Stimulated activated CD8-positive, alpha-beta memory T cell treated with anti-CD3 and anti-CD28 coated beads, Interleukin-7, amount 100 ng/mL, for 1 hour (primary cell): Measurements from ENCODE around the gene ZFP36.

Source experiments
- DNase-seq, 2 donors: peaks; one replicate each; pipeline ENCODE4 v3.0.0-alpha.2; 2020; ENCODE audit warnings: low read depth in 2 of 2

Gene ZFP36

DNA sequence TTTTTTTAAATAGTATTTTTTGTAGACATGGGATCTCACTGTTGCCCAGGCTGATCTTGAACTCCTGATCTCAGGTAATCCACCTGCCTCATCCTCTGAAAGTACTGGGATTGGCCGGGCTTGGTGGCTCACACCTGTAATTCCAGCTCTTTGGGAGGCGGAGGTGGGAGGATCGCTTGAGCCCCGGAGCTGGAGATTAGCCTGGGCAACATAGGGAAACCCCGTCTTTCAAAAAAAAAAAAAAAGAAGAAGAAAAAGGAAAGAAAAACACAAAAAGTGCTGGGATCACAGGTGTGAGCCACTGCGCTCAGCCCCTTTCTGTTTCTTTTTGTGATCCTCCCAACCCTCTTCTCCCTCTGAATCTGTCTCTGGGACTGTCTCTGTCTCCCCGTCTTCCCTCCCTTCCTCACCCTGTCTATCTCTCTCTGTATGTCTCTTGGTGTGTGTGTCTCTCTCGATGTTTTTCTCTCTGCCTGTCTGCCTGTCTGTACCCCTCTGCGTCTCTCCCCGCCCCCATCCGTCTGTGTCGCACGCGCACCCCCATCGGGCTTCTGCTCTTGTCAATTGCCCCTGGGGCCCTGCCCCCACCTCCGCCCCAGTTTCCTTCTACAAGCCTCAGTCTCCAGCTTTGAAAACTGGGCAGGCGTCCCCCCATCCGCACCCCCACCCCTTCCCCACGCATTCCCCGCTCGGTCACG lies 540 bp upstream of the ZFP36 start:
- DNase-seq, result peak; percentile 76 to 79

DNA sequence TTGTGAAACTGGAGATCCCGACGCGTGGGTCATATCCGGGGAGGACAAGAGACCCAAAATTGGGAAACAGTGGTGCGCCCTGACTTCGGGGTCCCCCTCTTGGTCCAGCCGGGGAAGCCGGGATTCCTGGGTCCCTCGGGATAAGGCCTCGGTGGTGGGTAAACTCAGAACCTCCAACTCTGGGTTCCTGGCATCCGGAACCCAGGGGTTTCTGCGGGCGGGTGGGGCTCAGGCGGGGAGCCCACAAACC lies 688 bp downstream of the ZFP36 start:
- no peak for DNase-seq

DNA sequence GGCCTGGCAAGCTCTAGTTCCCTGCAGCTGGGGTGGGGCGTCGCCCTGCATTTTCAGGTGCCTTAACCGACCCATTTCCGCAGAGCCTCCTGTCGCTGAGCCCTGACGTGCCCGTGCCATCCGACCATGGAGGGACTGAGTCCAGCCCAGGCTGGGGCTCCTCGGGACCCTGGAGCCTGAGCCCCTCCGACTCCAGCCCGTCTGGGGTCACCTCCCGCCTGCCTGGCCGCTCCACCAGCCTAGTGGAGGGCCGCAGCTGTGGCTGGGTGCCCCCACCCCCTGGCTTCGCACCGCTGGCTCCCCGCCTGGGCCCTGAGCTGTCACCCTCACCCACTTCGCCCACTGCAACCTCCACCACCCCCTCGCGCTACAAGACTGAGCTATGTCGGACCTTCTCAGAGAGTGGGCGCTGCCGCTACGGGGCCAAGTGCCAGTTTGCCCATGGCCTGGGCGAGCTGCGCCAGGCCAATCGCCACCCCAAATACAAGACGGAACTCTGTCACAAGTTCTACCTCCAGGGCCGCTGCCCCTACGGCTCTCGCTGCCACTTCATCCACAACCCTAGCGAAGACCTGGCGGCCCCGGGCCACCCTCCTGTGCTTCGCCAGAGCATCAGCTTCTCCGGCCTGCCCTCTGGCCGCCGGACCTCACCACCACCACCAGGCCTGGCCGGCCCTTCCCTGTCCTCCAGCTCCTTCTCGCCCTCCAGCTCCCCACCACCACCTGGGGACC lies 1.2 kb downstream of the ZFP36 start:
- no peak for DNase-seq

DNA sequence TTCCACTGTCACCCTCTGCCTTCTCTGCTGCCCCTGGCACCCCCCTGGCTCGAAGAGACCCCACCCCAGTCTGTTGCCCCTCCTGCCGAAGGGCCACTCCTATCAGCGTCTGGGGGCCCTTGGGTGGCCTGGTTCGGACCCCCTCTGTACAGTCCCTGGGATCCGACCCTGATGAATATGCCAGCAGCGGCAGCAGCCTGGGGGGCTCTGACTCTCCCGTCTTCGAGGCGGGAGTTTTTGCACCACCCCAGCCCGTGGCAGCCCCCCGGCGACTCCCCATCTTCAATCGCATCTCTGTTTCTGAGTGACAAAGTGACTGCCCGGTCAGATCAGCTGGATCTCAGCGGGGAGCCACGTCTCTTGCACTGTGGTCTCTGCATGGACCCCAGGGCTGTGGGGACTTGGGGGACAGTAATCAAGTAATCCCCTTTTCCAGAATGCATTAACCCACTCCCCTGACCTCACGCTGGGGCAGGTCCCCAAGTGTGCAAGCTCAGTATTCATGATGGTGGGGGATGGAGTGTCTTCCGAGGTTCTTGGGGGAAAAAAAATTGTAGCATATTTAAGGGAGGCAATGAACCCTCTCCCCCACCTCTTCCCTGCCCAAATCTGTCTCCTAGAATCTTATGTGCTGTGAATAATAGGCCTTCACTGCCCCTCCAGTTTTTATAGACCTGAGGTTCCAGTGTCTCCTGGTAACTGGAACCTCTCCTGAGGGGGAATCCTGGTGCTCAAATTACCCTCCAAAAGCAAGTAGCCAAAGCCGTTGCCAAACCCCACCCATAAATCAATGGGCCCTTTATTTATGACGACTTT lies 2.0 kb downstream of the ZFP36 start:
- no peak for DNase-seq

DNA sequence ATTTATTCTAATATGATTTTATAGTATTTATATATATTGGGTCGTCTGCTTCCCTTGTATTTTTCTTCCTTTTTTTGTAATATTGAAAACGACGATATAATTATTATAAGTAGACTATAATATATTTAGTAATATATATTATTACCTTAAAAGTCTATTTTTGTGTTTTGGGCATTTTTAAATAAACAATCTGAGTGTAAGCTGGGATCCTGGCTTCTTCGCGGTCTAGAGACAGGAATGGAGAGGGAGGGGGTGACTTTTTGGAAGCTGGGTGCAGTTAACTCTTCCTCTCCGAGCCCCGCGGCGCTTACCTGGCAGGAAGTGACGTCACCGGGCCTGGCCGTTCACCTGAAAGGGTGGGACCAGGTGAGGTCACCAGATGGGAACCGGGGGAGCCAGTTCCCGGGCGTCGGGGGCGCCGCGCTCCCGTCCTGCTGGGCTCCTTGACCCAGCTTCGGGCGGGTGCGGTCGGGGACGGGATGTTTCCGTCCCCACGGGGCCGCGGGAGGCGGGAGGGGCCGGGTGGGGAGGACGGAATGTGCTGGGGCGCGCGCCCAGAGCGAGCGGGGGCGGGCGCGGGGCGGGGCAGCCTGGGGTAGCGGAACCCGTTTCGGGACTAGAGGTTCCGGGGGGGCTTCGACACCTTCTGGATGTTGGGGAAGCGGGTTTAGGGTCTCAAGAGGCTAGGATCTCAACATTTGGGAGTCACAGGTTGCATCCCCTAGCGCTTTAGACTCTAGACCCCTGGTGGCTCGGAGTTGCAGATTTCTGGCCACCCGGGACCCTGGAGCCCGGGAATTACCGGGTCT lies 2.8 kb downstream of the ZFP36 start:
- peak; percentile 73 to 84 for DNase-seq

DNA sequence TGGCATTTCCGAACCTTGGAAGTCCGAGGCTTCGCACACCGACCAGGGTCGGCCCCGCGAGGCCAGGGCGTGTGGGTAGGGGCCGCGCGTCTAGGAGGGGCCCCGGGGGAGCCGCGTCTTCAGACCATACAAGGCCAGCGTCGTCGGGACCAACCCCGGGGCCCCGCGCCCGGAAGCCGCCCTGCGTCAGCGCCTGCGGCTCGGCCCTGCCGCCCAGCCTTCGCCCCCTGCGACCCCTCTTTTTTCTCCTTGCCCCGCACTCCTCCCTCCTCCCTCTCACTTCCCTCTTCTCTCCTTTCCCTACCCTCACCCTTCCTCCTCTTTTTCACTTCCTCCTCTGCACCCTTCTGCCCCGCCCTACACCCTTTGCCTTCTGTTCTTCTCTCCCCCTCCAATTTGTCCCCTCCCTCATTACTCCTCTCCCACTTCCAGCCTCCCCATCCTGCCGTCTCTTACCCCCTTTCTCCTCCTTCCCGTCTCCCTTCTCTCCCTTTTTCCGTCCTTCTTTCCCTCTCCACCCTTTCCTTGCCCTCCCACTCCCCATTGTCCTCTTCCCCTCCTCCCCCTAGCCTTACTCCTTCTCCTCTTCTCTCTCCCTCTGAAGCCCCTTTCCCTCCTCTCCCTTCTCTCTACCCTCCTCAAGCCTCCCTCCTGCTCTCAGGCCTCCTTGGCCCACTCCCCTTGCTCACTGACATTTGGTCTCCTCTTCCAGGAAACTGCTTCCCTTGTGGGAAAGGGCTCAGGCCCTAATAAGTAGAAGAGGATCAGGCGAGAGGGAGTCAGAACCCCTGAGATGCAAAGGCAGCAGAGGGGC lies 3.6 kb downstream of the ZFP36 start:
- no peak for DNase-seq

DNA sequence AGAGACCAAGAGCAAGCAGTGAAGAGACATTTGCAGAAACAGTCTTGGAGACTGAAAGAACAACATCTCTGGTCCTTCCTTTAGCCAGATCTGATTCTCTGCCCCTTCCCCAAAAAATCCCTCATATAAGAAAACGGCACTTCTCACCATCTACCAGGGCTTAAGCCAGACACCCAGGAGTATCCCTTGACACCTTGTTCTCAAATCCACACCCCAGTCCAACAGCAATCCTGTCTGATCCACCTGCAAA lies 4.1 kb downstream of the ZFP36 start:
- no peak for DNase-seq

DNA sequence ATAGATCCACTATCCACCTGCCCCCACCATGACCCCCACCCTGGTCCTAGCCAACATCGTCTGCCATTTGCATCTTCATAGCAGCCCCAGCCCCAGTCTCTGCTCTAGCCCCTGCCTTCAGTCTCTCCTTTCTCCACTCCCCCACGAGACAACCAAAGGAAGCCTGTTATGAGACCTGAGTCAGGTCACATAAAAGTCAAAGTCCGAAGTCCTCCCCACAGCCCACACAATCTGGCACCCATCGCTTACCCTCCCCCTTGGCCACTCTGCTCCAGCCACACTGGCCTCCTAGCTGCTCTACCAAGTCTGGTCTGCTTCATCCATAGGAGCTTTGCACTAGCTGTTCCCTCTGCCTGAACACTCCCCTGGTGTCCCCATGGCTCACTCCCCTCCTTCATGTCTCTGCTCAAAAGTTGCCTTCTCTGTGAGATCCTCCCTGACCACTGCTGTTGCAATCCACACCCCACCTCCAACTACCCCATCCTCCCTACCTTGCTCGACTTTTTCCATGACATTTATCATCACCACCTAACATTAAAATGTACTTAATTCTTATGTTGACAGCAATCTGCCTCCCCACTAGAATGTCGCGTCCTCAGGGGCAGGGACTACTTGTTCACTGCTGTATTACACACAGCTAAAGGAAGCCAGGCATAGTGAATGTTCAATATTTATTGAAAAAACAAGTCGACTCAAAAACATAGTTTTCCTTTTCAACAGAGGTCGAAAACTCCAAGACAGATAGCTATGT lies 4.6 kb downstream of the ZFP36 start:
- no peak for DNase-seq

DNA sequence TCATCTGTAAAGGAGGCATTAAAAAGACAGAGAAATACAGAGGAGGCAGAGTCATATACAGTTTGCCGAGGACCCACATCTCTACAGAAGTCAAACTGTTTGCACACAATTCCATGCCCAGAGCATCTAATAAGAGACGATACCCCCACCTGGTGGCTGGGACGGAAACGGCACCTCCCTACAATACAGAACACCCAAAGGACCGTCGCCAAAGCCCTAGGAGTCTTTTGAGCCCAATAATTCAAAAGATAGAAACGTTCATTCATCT lies 5.1 kb downstream of the ZFP36 start:
- DNase-seq, result peak in 1 of 2 donors; percentile 85

DNA sequence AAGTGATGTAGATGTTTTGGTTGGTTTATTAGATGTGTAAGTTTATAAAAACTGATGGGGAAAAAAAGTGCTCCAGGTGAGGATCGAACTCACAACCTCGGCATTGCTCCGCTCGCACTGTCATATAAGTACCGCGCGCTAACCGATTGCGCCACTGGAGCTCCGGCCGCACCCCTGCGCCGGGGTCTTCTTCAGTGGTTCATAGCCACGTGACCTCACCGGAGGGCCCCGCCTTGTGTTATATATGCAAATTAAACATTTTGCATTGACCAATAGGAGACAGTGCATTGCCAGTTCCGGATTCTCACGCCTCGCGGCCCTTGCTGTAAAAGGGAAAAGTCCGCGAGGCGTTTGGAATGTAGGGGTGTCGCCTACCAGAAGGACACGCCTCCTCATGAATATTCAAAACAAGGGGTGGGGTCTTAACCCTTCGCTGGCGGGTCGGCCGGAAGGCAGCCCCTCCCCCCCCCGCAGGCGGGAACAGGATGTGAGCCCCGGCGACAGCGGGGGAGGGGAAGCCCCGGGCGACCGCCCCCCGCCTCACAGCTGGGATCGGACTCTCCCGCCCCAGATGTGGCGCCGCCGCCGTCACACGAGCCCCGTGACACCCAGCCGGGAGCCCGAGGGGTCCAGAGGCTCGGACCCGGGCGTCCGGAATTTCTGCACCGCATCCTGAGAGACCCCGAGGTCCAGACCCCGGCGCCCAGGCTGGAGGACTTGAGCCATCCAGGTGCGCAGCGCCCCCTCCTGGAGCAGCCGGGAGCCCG lies 5.6 kb downstream of the ZFP36 start, which contains the start of gene PLEKHG2:
TSS of gene PLEKHG2 (plus strand) at position 570 of the 767 bp plus-strand sequence. CDS start 1,418 bp downstream, outside the sequence.
- peak; percentile 96 to 97 for DNase-seq

DNA sequence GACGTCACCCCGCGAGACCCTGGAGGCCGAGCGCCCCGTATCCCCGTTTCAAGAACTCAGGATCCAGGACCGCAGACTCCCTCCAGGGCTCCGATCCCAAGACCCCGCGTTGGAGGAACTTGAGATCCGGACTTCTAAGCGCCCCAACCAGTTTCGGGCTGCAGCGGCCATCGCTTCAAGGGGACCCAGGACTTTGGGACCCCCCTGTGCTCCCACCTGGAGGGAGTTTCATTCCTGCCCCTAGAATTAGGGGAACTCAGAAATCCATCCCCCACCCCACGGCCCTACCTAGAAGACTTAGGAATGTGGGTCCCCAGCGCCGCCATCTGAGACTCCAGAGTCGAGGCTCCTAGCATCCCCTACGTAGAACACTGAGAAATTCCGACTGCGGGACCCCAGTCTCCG lies 6.2 kb downstream of the ZFP36 start:
- DNase-seq, result no peak

DNA sequence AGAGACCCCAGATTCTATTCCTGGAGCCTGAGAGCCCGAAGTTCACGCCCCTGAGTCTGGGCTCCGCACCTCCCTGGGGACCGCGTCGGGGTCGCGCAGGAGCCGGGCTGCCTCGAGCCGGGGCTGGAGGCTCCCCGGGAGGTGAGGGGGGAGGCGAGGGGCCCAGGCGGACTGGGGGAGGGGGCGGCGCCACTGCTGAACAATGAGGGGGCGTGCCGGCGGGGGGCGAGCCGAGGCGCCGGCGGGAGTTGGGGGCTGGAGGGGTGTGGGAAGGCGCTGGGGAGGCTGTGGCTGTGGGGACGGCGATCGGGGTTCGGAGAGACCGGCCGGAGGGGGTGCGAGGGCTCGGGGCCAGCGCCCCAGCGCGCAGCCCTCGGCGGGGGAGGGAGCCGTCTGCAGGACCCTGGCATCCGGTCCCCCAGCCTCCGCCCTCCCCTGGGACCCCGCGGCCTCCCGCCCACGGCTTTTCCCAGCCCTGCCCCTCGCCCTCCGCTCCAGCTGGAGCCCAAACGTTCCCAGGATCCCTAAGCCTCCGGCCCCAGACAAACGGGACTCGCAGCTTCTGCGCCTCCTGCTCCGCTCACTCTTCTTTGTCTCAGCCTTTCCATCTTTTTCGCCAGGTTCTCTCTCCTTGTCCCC lies 6.7 kb downstream of the ZFP36 start:
- DNase-seq, result no peak

DNA sequence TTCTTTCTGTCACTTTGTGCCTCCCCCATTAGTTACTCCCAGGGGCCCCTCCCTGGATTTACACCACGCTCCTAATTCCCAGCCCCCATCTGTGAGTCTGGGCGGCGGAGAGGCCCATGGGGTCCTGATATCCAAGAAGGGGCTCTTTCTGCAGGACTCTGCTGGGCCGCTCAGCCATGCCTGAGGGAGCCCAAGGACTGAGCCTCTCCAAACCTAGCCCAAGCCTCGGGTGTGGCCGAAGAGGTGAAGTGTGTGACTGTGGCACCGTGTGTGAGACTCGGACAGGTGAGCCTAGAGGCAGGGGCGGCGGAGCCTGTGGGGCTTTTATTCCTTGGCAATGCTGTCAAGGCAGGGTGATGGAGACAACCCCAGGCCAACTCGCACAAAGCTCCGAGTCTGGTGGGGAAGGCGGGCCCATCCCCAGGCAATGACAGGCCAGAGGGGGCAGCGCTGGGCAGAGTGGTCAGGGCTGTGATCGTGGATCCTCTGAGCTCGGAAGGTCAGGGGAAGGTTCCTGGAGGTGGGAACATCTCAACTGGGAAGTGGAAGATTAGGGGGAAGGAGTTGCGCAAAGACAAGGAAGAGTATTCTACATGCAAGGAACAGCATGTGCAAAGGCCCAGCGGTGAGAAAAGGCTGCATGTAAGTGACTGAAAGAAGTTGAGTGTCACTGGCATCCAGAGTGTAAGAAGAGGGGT lies 7.4 kb downstream of the ZFP36 start:
- DNase-seq, result no peak

DNA sequence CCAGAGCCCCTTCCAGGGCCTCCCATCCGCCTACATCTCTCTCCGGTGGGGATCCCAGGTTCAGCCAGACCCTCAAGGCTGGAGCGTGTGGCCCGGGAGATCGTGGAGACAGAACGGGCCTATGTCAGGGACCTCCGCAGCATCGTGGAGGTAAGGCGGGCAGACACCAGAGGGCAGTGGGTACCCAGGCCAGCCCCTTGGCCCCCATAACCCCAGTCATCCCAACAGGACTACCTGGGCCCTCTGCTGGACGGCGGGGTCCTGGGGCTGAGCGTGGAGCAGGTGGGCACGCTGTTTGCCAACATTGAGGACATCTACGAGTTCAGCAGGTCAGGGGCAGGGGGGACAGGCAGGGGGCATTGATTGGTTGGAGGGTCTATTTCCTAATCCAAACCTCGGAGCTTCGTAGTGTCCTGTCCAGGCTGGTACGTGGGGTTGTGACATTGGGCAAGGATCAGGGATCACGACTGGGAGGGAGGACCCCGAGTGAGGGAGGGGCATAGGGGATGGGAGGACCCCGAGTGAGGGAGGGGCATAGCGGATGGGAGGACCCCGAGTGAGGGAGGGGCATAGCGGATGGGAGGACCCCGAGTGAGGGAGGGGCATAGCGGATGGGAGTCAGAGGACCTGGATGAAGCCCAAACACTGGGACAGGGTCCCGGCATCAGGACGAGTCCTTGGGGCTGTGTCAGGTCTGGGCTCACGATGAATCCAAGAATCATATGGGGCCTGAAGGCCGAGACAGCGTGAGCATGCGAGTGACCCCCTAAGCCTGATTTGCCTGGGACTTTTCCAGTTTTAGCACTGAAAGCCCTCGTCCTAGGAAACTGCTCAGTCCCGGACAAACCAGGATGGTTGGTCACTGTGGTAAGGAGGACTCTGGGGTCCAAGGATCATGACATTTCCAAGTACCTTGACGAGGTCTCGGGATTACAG lies 8.7 kb downstream of the ZFP36 start:
- no peak for DNase-seq

DNA sequence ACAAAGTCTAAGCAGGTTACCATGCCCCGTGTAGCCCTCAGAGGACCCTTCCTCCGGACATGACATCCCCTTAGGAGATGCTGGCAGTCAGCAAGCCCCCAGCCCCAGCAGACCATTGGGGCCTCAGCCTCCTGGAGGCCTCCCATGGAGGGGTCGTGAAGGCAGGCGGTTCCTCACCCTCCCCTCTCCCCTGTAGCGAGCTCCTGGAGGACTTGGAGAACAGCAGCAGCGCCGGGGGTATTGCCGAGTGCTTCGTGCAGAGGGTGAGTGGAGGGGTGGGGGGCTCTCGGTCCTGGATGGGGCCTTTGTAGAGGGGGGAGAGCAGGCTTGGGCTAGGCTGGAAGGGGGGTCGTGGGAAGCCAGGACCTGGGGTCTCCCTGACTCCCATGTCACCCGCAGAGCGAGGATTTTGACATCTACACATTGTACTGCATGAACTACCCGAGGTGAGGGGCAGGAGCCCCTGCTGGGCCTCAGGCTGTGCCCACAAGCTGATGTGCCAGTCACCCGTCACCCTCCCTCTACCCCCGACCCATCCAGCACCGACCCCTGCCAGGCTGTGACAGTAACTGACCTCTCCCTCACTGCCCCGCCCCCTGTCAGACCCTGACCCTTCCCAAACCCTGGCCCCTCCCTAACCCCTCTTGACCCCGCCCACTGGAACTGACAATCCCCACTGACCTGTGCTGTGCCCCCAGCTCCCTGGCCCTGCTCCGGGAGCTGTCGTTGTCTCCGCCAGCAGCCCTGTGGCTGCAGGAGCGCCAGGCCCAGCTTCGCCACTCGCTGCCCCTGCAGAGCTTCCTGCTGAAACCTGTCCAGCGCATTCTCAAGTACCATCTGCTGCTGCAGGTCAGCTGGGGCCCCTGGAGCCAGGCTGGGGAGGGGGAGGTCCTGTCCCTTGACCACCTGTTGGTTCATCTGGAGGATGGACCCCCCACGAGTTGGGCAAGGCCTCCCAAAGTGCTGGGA lies 9.8 kb downstream of the ZFP36 start:
- DNase-seq, result no peak

DNA sequence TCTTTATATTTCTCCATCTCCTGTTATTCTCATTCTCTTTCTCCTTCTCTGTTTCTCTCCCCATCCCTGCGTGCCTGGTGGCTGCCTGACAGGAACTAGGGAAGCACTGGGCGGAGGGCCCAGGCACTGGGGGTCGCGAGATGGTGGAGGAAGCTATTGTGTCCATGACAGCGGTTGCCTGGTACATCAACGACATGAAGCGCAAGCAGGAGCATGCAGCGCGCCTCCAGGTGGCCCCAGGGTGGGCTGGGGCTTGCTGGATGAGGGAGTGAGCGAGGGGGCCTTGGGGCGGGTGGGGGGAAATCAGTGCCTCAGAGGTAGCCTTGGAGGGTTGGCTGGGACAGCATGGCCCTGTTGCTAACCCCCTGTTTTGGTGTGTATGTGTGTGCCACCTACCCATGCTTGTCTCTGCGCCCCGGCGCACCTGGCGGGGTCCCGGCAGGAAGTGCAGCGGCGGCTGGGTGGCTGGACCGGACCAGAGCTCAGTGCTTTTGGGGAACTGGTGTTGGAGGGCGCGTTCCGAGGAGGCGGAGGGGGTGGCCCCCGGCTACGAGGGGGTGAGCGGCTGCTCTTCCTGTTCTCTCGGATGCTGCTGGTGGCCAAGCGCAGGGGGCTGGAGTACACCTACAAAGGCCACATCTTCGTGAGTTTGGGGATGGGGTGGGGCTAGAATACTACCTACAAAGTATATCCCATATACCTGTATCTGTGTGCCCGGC lies 11.0 kb downstream of the ZFP36 start:
- DNase-seq, result no peak
